BLaER1 treated with 17β-estradiol and CSF1 and Interleukin-3, amounts not matched to agents 10 nM and 100 nM (cell line): Measurements from ENCODE around the gene UTP14A.
"Not testable (repeated sequence)": the region's sequence is repeated elsewhere in the genome, so short reads cannot be mapped to it uniquely, and the experiment has no call there.

Source experiments
- H3K27ac ChIP-seq, 11 experiments: shearing (Covaris generic); formaldehyde crosslinking; 2 replicates each; pipeline ENCODE4 v1.8.1; 2022
- H3K27me3 ChIP-seq, 11 experiments: shearing (Covaris generic); formaldehyde crosslinking; 2 replicates each; pipeline ENCODE4 v1.8.1; 2022
- H3K36me3 ChIP-seq, 11 experiments: shearing (Covaris generic); formaldehyde crosslinking; 2 replicates each; pipeline ENCODE4 v1.8.1; 2022
- H3K4me1 ChIP-seq, 10 experiments: shearing (Covaris generic); formaldehyde crosslinking; 2 replicates each; pipeline ENCODE4 v1.8.1; 2022
- H3K4me2 ChIP-seq, 11 experiments: shearing (Covaris generic); formaldehyde crosslinking; 2 replicates each; pipeline ENCODE4 v1.8.1; 2022
- H3K4me3 ChIP-seq, 10 experiments: shearing (Covaris generic); formaldehyde crosslinking; 2 replicates each; pipeline ENCODE4 v1.8.1; 2022
- H3K9ac ChIP-seq, 11 experiments: shearing (Covaris generic); formaldehyde crosslinking; 2 replicates each; pipeline ENCODE4 v1.8.1; 2022
- H3K9me3 ChIP-seq, 11 experiments: shearing (Covaris generic); formaldehyde crosslinking; replicated peaks in 1 of 11; 2 replicates each; pipeline ENCODE4 v1.8.1; 2022
- H4K20me1 ChIP-seq, 11 experiments: shearing (Covaris generic); formaldehyde crosslinking; 2 replicates each; pipeline ENCODE4 v1.8.1; 2022
- Cebpa-rat ChIP-seq, 11 experiments: shearing (Covaris generic); IDR thresholded peaks; 2 replicates each; pipeline ENCODE4 v1.8.1; 2022

The UTP14A gene, protein sequence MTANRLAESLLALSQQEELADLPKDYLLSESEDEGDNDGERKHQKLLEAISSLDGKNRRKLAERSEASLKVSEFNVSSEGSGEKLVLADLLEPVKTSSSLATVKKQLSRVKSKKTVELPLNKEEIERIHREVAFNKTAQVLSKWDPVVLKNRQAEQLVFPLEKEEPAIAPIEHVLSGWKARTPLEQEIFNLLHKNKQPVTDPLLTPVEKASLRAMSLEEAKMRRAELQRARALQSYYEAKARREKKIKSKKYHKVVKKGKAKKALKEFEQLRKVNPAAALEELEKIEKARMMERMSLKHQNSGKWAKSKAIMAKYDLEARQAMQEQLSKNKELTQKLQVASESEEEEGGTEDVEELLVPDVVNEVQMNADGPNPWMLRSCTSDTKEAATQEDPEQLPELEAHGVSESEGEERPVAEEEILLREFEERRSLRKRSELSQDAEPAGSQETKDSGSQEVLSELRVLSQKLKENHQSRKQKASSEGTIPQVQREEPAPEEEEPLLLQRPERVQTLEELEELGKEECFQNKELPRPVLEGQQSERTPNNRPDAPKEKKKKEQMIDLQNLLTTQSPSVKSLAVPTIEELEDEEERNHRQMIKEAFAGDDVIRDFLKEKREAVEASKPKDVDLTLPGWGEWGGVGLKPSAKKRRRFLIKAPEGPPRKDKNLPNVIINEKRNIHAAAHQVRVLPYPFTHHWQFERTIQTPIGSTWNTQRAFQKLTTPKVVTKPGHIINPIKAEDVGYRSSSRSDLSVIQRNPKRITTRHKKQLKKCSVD

GRCh38 chrX:129905787-129906580 is at the start of gene UTP14A:
TSS of gene UTP14A (plus strand) at chrX:129906164. CDS start at chrX:129906211, 47 bp downstream.
- Histone ChIP-seq H3K27ac (peak within 1 kb of the TSS; percentile 42 to 91 (median 80); a peak in 21 of 22 replicates), H3K27me3 (peaks cover 11 to 61% (median 43%) of the 10 kb centered on the region in 11 experiments), H3K4me2 (peak within 1 kb of the TSS; percentile 62 to 83 (median 76)), H4K20me1 (peaks cover 0 to 35% (median 7%) of the 10 kb centered on the region in 11 experiments; a peak in 5 of 22 replicates), H3K36me3 (peaks cover 17 to 38% (median 33%) of the 10 kb centered on the region in 11 experiments; a peak in 21 of 22 replicates), H3K4me1 (peaks cover 0 to 12% (median 7%) of the 10 kb centered on the region in 10 experiments; a peak in 10 of 20 replicates), H3K9ac (peak within 1 kb of the TSS; percentile 80 to 93 (median 85)), H3K4me3 (peak within 1 kb of the TSS; percentile 68 to 86 (median 76)), H3K9me3 (no peaks in the 10 kb centered on the region)
- TF ChIP-seq Cebpa-rat (IDR thresholded peaks at IDR 0.05), result no peak

DNA sequence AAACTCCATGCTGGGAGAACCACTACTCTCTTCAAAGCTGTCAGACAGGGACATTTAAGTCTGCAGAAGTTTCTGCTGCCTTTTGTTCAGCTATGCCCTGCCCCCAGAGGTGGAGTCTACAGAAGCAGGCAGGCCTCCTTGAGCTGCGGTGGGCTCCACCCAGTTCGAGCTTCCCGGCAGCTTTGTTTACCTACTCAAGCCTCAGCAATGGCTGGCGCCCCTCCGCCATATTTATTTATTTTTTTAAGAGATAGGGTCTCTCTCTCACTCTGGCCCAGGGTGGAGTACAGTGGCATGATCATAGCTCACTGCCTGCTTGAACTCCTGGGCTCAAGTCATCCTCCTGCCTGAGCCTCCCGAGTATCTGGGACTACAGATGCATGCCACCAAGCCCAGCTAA is 46.8 kb upstream of the UTP14A start:
- not testable (repeated sequence) for H3K4me3 ChIP-seq, H3K4me2 ChIP-seq, H3K4me1 ChIP-seq, H3K36me3 ChIP-seq, H3K9ac ChIP-seq, H3K9me3 ChIP-seq, H3K27ac ChIP-seq, H4K20me1 ChIP-seq
- peaks cover 18 to 60% (median 50%) of the 10 kb centered on the region in 11 experiments for H3K27me3 ChIP-seq

- H3K4me3 ChIP-seq, H3K36me3 ChIP-seq, H3K27ac ChIP-seq, H3K4me2 ChIP-seq, H3K9ac ChIP-seq, H3K9me3 ChIP-seq, H3K4me1 ChIP-seq, H4K20me1 ChIP-seq: not testable (repeated sequence)
- H3K27me3 ChIP-seq, result peaks cover 26 to 94% (median 75%) of the 10 kb centered on the region in 11 experiments
Observed at GRCh38 chrX:129866321-129866720, 39.6 kb upstream of the UTP14A start.

GRCh38 chrX:129872524-129872923 is 33.4 kb upstream of the UTP14A start:
- peaks cover 0 to 26% (median 16%) of the 10 kb centered on the region in 10 experiments; a peak in 13 of 20 replicates for H3K4me1 ChIP-seq
- H3K36me3 ChIP-seq, result no peaks in the 10 kb centered on the region
- H3K9me3 ChIP-seq, result peaks cover 0 to 7% (median 0%) of the 10 kb centered on the region in 11 experiments; a peak in 3 of 22 replicates
- no peak overlapping the region for H3K4me3 ChIP-seq
- no peak overlapping the region for H3K4me2 ChIP-seq
- H3K27me3 ChIP-seq, result peaks cover 23 to 99% (median 84%) of the 10 kb centered on the region in 11 experiments
- H3K9ac ChIP-seq, result no peak overlapping the region
- H3K27ac ChIP-seq, result no peak overlapping the region
- no peaks in the 10 kb centered on the region; a peak in 3 of 22 replicates for H4K20me1 ChIP-seq
- TF ChIP-seq Cebpa-rat (IDR thresholded peaks at IDR 0.05), result no peak

DNA sequence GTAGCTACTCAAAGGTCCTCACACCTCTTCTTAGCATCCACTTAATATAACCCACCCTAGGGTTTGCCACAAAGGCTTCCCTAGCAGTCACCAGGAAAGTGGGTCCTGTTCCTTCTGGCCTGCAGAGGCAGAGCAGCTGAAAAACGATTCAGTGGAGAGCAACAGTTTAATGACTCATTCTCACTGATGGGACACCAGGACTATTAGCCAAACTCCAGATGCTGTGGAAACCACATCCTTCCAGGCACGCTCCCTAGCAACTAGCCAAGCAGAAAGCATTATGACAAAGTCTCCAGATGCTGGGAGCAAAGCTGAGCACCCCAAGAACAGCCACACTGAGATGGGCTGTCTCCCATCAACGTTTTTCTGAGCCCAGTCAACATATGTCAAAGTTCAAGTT is 30.3 kb upstream of the UTP14A start:
- Histone ChIP-seq H3K4me3 (no peak overlapping the region), H3K9me3 (peaks cover 0 to 21% (median 10%) of the 10 kb centered on the region in 11 experiments; a peak in 7 of 22 replicates), H3K9ac (no peak overlapping the region), H3K27ac (peak overlapping the region in 4 of 11 experiments; percentile 16 to 44 (median 28); a peak in 2 of 22 replicates), H3K4me1 (peaks cover 0 to 27% (median 17%) of the 10 kb centered on the region in 10 experiments; a peak in 13 of 20 replicates), H3K4me2 (peak overlapping the region in 8 of 11 experiments; percentile 8 to 31 (median 22); a peak in 12 of 22 replicates), H3K36me3 (no peaks in the 10 kb centered on the region), H4K20me1 (no peaks in the 10 kb centered on the region; a peak in 2 of 22 replicates), H3K27me3 (peaks cover 41 to 97% (median 86%) of the 10 kb centered on the region in 11 experiments)
- TF ChIP-seq Cebpa-rat (IDR thresholded peaks at IDR 0.05), result no peak

GRCh38 chrX:129876771-129877305 is 29.1 kb upstream of the UTP14A start:
- no peak for TF ChIP-seq Cebpa-rat (IDR thresholded peaks at IDR 0.05)
- no peaks in the 10 kb centered on the region for H3K36me3 ChIP-seq
- H4K20me1 ChIP-seq, result no peaks in the 10 kb centered on the region; a peak in 2 of 22 replicates
- peaks cover 0 to 27% (median 17%) of the 10 kb centered on the region in 10 experiments; a peak in 13 of 20 replicates for H3K4me1 ChIP-seq
- peaks cover 0 to 21% (median 10%) of the 10 kb centered on the region in 11 experiments; a peak in 7 of 22 replicates for H3K9me3 ChIP-seq
- H3K27me3 ChIP-seq, result peaks cover 43 to 97% (median 85%) of the 10 kb centered on the region in 11 experiments
- H3K4me2 ChIP-seq, result peak overlapping the region in 4 of 11 experiments; percentile 8 to 48 (median 18); a peak in 6 of 22 replicates
- H3K27ac ChIP-seq, result peak overlapping the region in 3 of 11 experiments; percentile 1 to 44 (median 37); a peak in 3 of 22 replicates
- H3K4me3 ChIP-seq, result no peak overlapping the region
- no peak overlapping the region for H3K9ac ChIP-seq

DNA sequence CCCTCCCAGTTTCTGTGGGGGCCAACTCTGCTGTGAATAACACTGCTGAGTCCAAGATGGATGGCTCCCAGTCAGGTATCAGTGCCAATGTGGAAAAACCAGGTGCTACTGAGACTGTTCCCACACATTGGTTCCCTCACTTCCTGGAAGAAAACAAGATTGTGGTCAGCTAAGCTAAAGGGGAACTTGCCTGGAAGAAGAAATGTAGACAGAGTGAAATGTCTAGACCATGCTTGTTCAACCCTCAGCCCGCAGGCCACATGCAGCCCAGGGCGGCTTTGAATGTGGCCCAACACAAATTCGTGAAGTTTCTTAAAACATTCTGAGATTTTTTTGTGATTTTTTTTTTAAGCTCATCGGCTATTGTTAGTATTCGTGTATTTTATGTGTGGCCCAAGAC is 28.6 kb upstream of the UTP14A start:
- H3K36me3 ChIP-seq, result no peaks in the 10 kb centered on the region
- peaks cover 0 to 27% (median 17%) of the 10 kb centered on the region in 10 experiments; a peak in 13 of 20 replicates for H3K4me1 ChIP-seq
- no peaks in the 10 kb centered on the region for H4K20me1 ChIP-seq
- peaks cover 43 to 97% (median 85%) of the 10 kb centered on the region in 11 experiments for H3K27me3 ChIP-seq
- peaks cover 0 to 21% (median 10%) of the 10 kb centered on the region in 11 experiments; a peak in 7 of 22 replicates for H3K9me3 ChIP-seq
- H3K27ac ChIP-seq, result peak overlapping the region in 2 of 11 experiments; percentile 37 to 44; a peak in 2 of 22 replicates
- H3K4me2 ChIP-seq, result peak overlapping the region in 4 of 11 experiments; percentile 8 to 48 (median 18); a peak in 5 of 22 replicates
- no peak overlapping the region for H3K4me3 ChIP-seq
- no peak overlapping the region for H3K9ac ChIP-seq
- TF ChIP-seq Cebpa-rat (IDR thresholded peaks at IDR 0.05), result no peak

DNA sequence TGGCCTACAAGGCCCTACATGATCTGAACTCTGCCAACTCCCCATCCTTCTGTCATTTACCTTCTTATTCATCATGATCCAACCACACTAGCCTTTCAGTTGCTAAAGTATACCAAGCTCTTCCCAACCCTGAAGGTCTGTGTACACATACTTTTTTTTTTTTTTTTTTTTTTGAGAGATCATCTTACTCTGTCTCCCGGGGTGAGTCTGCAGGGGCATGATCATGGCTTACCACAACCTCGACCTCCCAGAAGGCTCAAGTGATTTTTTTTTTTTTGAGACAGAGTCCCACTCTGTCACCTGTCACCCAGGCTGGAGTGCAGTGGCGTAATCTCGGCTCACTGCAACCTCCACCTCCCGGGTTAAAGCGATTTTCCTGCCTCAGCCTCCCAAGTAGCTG is 5.9 kb upstream of the UTP14A start:
- no peaks in the 10 kb centered on the region for H3K9me3 ChIP-seq
- H3K27ac ChIP-seq, result no peak overlapping the region
- no peak overlapping the region for H3K4me2 ChIP-seq
- TF ChIP-seq Cebpa-rat (IDR thresholded peaks at IDR 0.05), result no peak
- peaks cover 13 to 59% (median 42%) of the 10 kb centered on the region in 11 experiments; a peak in 20 of 22 replicates for H3K27me3 ChIP-seq
- no peaks in the 10 kb centered on the region for H3K36me3 ChIP-seq
- H3K4me3 ChIP-seq, result no peak overlapping the region
- no peaks in the 10 kb centered on the region for H4K20me1 ChIP-seq
- H3K4me1 ChIP-seq, result no peaks in the 10 kb centered on the region
- no peak overlapping the region for H3K9ac ChIP-seq
